NCI-H526 (cell line): Measurements from ENCODE around the gene MMP24OS.
"Not testable (repeated sequence)": the region's sequence is repeated elsewhere in the genome, so short reads cannot be mapped to it uniquely, and the experiment has no call there.

Experiments
- DNase-seq, 2 experiments: peaks; one replicate each; lab custom pipeline; 2025; lab: John Stamatoyannopoulos, UW

Gene MMP24OS

GRCh38 chr20:35275741-35276251 lies 2.1 kb downstream of the MMP24OS start:
- DNase-seq: no peak

GRCh38 chr20:35274172-35275092 lies 3.5 kb downstream of the MMP24OS start:
- DNase-seq: no peak

DNA sequence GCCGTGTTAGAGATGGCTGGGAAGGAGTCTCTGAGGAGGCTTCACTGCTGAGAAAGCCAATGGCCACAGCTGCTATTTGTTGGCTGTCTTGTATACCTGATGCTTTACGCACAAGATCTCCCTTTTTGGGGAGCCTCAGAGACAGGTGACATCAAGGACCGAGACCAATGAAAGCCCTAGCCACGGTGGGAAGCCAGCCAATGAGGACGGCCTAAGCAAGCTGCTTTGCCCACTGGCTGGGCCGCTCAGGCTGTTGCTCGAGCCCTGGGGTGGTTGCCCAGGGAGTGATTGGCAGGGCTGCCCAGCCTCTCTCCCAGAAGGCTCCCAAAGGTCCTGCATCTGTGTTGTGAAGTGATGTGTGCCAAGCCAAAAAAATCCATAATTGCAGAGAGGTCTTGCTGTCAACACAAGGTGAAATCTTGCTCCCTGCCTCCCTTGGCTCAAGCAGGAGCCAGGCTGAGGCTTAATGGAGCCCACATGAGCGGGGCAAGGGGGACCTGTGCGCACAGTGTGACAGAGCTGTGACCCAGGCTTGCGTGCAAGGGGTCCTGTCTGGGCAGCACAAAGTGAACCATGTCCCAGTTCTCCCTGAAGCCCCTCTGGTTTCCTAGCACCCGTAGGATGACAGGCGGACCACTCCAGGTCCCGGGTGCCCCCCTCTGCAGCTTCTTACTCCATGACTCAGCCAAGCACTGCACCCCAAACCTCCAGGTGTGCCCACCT lies 4.3 kb downstream of the MMP24OS start:
- peak; percentile 44 to 75 for DNase-seq

DNA sequence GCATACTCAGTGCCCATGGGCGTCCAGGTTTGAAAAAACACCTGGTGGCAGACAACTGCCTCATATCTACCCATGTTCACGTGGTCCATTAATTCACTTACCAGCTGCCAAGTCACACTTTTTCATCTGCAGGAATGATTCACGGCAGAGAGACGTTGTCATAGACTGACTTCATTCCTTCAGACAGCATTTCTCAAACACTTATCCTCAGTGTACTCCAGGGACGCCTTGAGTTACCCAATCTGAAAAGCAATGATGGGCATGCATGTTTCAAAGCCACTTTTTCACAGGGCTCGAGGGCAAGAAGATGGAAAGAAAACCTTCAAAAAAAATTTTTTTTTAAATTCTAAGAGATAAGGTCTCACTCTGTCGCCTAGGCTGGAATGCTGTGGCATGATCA lies 6.0 kb downstream of the MMP24OS start:
- DNase-seq: no peak

- DNase-seq: peak; percentile 52 to 76
These were observed 6.6 kb downstream of the MMP24OS start for GRCh38 chr20:35271073-35271882.

DNA sequence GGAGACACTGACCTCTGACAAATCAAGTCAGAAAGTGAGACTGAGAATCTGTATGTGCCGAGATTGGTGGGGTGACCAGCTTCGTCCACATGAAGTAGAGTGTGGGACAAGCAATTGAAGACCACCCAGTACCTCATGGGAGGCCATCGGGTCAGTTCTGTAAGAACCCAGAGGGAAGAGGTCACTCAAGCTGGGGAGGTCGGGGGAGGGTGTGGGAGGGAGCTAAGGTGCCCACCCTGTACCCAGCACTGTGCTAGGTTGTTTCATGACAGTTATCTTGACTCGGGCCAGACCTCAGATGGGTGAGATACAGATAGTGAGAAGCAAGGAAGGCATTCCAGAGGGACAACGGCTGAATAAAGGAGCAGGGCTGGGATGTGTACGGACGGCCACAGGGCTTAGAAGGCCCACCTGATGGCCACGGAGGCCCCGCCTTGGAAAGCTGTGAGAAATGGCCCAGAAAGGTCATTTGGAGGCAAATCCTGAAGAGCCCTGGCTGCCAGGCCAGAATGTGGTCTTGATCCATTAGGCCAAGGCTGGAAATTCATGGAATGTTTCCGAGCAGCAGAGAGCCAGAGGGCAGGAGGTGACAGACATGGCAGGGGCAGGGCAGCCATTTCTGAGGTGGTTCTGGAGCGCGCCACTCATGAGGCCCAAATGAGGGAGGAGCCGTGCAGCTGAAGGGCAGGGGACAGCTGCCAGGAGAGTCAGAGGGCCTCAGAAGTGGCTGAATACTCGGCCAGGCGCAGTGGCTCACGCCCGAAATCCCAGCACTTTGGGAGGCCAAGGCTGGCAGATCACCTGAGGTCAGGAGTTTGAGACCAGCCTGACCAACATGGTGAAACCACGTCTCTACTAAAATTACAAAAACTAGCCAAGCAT lies 7.7 kb downstream of the MMP24OS start:
- DNase-seq: no peak

GRCh38 chr20:35269055-35269781 lies 8.7 kb downstream of the MMP24OS start:
- peak; percentile 36 to 79 for DNase-seq

GRCh38 chr20:35267092-35267491 lies 10.8 kb downstream of the MMP24OS start:
- no peak for DNase-seq

DNA sequence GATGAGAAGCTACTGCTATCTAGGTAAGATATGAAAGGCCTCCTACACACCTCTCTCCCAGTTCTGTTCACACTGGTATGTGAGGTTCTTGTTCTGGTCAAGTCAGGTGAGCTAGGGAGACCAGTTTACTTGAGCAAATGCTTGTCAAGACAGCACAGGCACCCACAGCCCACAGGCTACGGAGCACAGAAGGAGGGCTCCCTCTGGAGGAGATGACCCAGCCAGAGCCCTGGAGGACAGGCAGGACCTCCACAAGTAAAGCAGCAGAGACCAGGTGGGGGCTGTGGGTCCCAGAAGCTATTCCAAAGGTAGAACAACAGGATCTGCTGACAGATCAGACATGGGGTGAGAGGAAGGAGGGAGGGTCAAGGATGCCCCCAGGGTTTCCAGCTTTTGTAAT lies 13.2 kb downstream of the MMP24OS start:
- DNase-seq: peak in 1 of 2 experiments; percentile 10

DNA sequence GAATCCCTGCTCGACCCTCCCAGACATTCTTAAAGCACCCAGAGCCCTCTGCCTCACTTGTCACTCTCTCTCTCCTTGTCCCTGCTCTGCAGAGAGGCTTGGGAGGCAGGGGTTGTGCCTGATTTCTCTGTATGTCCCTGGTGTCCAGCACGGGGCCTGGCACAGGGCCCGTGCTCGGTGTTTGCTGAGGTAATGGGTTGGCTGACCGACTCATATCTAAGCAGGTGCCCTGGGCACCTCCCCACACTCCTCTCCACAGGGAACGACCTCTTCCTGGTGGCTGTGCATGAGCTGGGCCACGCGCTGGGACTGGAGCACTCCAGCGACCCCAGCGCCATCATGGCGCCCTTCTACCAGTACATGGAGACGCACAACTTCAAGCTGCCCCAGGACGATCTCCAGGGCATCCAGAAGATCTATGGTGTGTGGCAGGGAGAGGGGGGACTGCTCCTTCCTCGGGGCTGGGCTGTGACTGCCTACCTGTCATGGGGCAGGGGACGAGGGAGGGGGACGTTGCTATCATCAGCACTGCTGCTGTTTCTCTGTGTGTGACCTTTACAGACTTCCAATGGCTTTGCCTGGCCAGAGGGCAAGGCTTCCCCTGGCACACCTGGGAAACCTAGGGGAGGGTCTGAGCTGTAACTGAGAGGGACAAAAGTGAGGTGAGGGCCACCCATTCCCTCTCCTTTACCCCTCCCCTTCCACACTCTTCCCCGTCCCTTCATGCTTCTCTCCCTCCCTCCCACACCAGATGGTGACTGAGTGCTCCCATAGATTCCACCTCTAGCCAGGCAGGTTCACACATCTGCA lies 14.2 kb downstream of the MMP24OS start:
- no peak for DNase-seq

- DNase-seq: not testable (repeated sequence)
These were observed 15.0 kb downstream of the MMP24OS start for GRCh38 chr20:35262731-35263531.

- not testable (repeated sequence) for DNase-seq
These were observed 15.6 kb downstream of the MMP24OS start for GRCh38 chr20:35262321-35262720.

GRCh38 chr20:35260426-35260825 lies 17.5 kb downstream of the MMP24OS start:
- no peak for DNase-seq

- DNase-seq: no peak
These were observed 20.6 kb downstream of the MMP24OS start for GRCh38 chr20:35257175-35257909.

DNA sequence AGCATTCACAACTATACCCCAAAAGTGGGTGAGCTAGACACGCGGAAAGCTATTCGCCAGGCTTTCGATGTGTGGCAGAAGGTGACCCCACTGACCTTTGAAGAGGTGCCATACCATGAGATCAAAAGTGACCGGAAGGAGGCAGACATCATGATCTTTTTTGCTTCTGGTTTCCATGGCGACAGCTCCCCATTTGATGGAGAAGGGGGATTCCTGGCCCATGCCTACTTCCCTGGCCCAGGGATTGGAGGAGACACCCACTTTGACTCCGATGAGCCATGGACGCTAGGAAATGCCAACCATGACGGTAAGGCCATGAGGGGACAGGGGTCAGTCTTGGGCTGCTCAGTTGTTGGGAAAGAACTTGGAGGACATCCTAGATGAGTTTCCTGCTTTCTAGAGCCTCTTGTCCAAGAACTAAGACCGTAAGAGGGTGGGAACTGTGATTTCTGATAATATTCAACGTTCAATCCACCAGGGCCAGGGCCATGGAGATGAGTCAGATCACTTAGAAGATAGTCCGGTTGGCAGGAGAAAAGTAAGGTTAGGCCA lies 23.4 kb downstream of the MMP24OS start:
- DNase-seq: no peak

- DNase-seq: no peak
These were observed 24.9 kb downstream of the MMP24OS start for GRCh38 chr20:35253010-35253409.

GRCh38 chr20:35252598-35252997 lies 25.3 kb downstream of the MMP24OS start:
- not testable (repeated sequence) for DNase-seq
